ENCODE measurements around the gene ELOVL5. TPM values are rescaled to one million over a fixed set of nuclear protein-coding genes. Genes with fewer than 3 reads are reported as not detected.
"Not testable (repeated sequence)": the region's sequence is repeated elsewhere in the genome, so short reads cannot be mapped to it uniquely, and the experiment has no call there.

Gene ELOVL5
- polyA plus RNA-seq, 1 donor from 2014 or later = 31.2 TPM

GRCh38 chr6:53306217-53306616, 42.5 kb downstream of the ELOVL5 start:
- not testable (repeated sequence) for H2AFZ ChIP-seq (ENCODE audit: low read depth, low read length); H3K36me3 ChIP-seq (ENCODE audit: insufficient read depth, low read length); H3K27ac ChIP-seq (ENCODE audit: low read length); H3K4me2 ChIP-seq (ENCODE audit: low read length); H3K4me3 ChIP-seq (ENCODE audit: low read length); H4K20me1 ChIP-seq (ENCODE audit: insufficient read depth); H3K9me3 ChIP-seq (ENCODE audit: low read length); H3K27me3 ChIP-seq (ENCODE audit: insufficient read depth, low read depth, low read length); H3K9me2 ChIP-seq (ENCODE audit: insufficient read depth, low read length); H3K9ac ChIP-seq (ENCODE audit: low read length); H3F3A ChIP-seq (ENCODE audit: insufficient read depth, low read length, poor library complexity, severe bottlenecking)
- peaks cover 31% of the 10 kb centered on the region for H3K79me2 ChIP-seq (replicated peaks; ENCODE audit: insufficient read depth, low read length)

- not testable (repeated sequence) for H4K20me1 ChIP-seq (ENCODE audit: insufficient read depth); H3K27me3 ChIP-seq (ENCODE audit: insufficient read depth, low read depth, low read length); H3K9me3 ChIP-seq (ENCODE audit: low read length); H3F3A ChIP-seq (ENCODE audit: insufficient read depth, low read length, poor library complexity, severe bottlenecking); H3K9me2 ChIP-seq (ENCODE audit: insufficient read depth, low read length); H2AFZ ChIP-seq (ENCODE audit: low read depth, low read length); H3K36me3 ChIP-seq (ENCODE audit: insufficient read depth, low read length); H3K4me3 ChIP-seq (ENCODE audit: low read length); H3K4me2 ChIP-seq (ENCODE audit: low read length); H3K9ac ChIP-seq (ENCODE audit: low read length); H3K27ac ChIP-seq (ENCODE audit: low read length)
- peaks cover 24% of the 10 kb centered on the region for H3K79me2 ChIP-seq (replicated peaks; ENCODE audit: insufficient read depth, low read length)
These were observed 43.2 kb downstream of the ELOVL5 start for GRCh38 chr6:53305506-53306005.

- not testable (repeated sequence) for H3K9ac ChIP-seq (ENCODE audit: low read length); H3K9me2 ChIP-seq (ENCODE audit: insufficient read depth, low read length); H4K20me1 ChIP-seq (ENCODE audit: insufficient read depth); H3K4me2 ChIP-seq (ENCODE audit: low read length); H3K27me3 ChIP-seq (ENCODE audit: insufficient read depth, low read depth, low read length); H3K9me3 ChIP-seq (ENCODE audit: low read length); H3K36me3 ChIP-seq (ENCODE audit: insufficient read depth, low read length); H3F3A ChIP-seq (ENCODE audit: insufficient read depth, low read length, poor library complexity, severe bottlenecking); H3K27ac ChIP-seq (ENCODE audit: low read length); H2AFZ ChIP-seq (ENCODE audit: low read depth, low read length); H3K4me3 ChIP-seq (ENCODE audit: low read length)
- H3K79me2 ChIP-seq (replicated peaks; ENCODE audit: insufficient read depth, low read length) = peaks cover 18% of the 10 kb centered on the region
These were observed 43.8 kb downstream of the ELOVL5 start for GRCh38 chr6:53304953-53305352.

- Histone ChIP-seq H3K36me3 (ENCODE audit: insufficient read depth, low read length) (no peaks in the 10 kb centered on the region), H2AFZ (ENCODE audit: low read depth, low read length) (no peak overlapping the region), H3F3A (ENCODE audit: insufficient read depth, low read length, poor library complexity, severe bottlenecking) (no peaks in the 10 kb centered on the region), H3K9ac (ENCODE audit: low read length) (no peak overlapping the region), H3K4me2 (ENCODE audit: low read length) (no peak overlapping the region), H4K20me1 (ENCODE audit: insufficient read depth) (no peaks in the 10 kb centered on the region), H3K79me2 (replicated peaks; ENCODE audit: insufficient read depth, low read length) (peaks cover 10% of the 10 kb centered on the region), H3K9me3 (ENCODE audit: low read length) (no peaks in the 10 kb centered on the region), H3K27ac (ENCODE audit: low read length) (no peak overlapping the region), H3K9me2 (ENCODE audit: insufficient read depth, low read length) (no peaks in the 10 kb centered on the region), H3K27me3 (ENCODE audit: insufficient read depth, low read depth, low read length) (no peaks in the 10 kb centered on the region), H3K4me3 (ENCODE audit: low read length) (no peak overlapping the region)
- no peak for TF ChIP-seq EZH2 (IDR thresholded peaks at IDR 0.05; ENCODE audit: borderline replicate concordance, insufficient read depth, low read length, poor library complexity, severe bottlenecking)
- TF ChIP-seq EP300 (conservative IDR thresholded peaks at IDR 0.05; ENCODE audit: poor library complexity, severe bottlenecking) = no peak
- no peak for TF ChIP-seq MXI1 (conservative IDR thresholded peaks at IDR 0.05; ENCODE audit: poor library complexity, severe bottlenecking)
- TF ChIP-seq RAD21 (conservative IDR thresholded peaks at IDR 0.05) = no peak
- TF ChIP-seq CTCF (IDR thresholded peaks at IDR 0.05; ENCODE audit: poor library complexity, severe bottlenecking) = no peak
- TF ChIP-seq POLR2AphosphoS5 (IDR thresholded peaks at IDR 0.05) = no peak
These were observed 45.9 kb downstream of the ELOVL5 start for GRCh38 chr6:53302678-53303360.

Data from neural cell (in vitro differentiated cells).